Right kidney (tissue), 9 donors: Measurements from ENCODE around the gene POR.
"Not testable (repeated sequence)": the region's sequence is repeated elsewhere in the genome, so short reads cannot be mapped to it uniquely, and the experiment has no call there.

Experiments used
- DNase-seq: peaks from one replicate; pipeline ENCODE4 v3.0.0-alpha.2; 2016
- long read RNA-seq, 8 donors: transcript quantifications; one replicate each; lab custom pipeline, GENCODE V29; 2026

The POR gene
- long read RNA-seq, donor 1, transcript POR-218 (16 exons, 2,522 nt) = major isoform, 8 of 59 reads
- long read RNA-seq, donor 1, partial matches to known transcripts = 23 of 59 reads
- long read RNA-seq, donor 1, other reads (novel, unspliced or antisense) = 27 of 59 reads
- long read RNA-seq, donor 2, partial matches to known transcripts = 5 of 7 reads
- long read RNA-seq, donor 2, other reads (novel, unspliced or antisense) = 0 of 7 reads
- long read RNA-seq, donor 3, partial matches to known transcripts = 0 of 11 reads
- long read RNA-seq, donor 3, other reads (novel, unspliced or antisense) = 11 of 11 reads
- long read RNA-seq, donor 4, partial matches to known transcripts = 0 of 8 reads
- long read RNA-seq, donor 4, other reads (novel, unspliced or antisense) = 0 of 8 reads
- long read RNA-seq, donor 5, transcript POR-218 (16 exons, 2,522 nt) = major isoform, 5 of 6 reads
- long read RNA-seq, donor 5, partial matches to known transcripts = 0 of 6 reads
- long read RNA-seq, donor 5, other reads (novel, unspliced or antisense) = 0 of 6 reads
- long read RNA-seq, donor 6, transcript POR-218 (16 exons, 2,522 nt) = major isoform, 5 of 25 reads
- long read RNA-seq, donor 6, partial matches to known transcripts = 17 of 25 reads
- long read RNA-seq, donor 6, other reads (novel, unspliced or antisense) = 0 of 25 reads
- long read RNA-seq, donor 7, transcript POR-218 (16 exons, 2,522 nt) = major isoform, 7 of 77 reads
- long read RNA-seq, donor 7, partial matches to known transcripts = 28 of 77 reads
- long read RNA-seq, donor 7, other reads (novel, unspliced or antisense) = 37 of 77 reads
- long read RNA-seq, donor 8, partial matches to known transcripts = 16 of 39 reads
- long read RNA-seq, donor 8, other reads (novel, unspliced or antisense) = 20 of 39 reads

DNA sequence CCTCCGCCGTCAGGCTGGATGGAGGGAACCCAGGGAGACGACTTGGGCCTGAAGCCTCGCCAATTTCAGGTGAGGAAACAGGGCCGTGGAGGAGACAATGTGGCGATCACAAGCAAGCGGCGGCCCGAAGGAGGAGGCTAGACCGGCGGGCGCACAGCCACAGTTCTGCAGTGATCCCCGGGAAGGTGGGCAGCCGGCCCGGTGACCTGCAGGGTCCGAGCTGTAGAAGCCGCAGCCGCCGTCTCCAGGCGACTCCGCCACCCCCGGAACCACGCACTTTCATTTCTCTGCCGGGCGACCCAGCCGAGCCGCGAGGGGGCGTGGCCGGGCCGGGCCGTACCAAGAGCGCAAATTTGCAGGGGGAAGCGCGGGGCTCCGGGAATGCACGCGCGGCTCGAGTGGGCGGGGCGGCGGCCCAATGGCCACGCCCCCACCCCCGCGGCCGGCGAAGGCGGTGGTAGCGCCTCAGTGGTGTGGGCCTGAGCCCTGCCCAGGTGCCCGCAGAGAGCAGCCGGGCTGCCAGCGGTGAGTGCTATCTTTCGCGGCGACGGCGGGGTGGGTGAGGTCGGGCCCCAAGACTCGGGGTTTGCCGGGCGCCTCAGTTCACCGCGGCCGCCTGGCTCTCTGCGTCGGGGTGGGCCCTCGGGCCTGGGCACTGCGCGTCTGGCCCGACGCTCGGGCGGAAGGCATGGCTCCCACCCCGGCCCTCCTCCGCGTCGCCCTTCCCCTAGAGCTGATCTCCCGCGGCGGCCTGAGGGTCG is at the start of gene POR:
POR (plus strand) TSS at position 501 of the 761 bp plus-strand sequence. CDS start 38,847 bp downstream, outside the sequence.
- peak; percentile 98 for DNase-seq

DNA sequence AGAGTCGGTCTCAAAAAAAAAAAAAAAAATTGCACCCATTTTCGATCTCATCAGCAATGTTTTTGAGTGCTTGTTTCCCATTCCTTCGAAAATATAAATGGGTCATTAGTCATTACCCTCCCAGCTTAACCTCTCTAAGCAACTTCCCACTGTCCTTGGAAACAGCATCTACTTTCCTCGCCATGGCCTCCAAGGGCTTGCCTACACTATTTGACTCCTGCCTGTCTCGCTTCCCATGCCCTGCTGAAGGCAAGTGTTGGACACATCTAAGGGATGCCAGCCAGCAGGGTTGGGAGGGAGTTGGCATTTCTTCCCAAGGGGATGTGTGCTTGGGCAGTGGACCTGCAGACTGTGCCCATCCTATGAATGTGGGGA is 48.9 kb upstream of the POR start:
- no peak for DNase-seq

DNA sequence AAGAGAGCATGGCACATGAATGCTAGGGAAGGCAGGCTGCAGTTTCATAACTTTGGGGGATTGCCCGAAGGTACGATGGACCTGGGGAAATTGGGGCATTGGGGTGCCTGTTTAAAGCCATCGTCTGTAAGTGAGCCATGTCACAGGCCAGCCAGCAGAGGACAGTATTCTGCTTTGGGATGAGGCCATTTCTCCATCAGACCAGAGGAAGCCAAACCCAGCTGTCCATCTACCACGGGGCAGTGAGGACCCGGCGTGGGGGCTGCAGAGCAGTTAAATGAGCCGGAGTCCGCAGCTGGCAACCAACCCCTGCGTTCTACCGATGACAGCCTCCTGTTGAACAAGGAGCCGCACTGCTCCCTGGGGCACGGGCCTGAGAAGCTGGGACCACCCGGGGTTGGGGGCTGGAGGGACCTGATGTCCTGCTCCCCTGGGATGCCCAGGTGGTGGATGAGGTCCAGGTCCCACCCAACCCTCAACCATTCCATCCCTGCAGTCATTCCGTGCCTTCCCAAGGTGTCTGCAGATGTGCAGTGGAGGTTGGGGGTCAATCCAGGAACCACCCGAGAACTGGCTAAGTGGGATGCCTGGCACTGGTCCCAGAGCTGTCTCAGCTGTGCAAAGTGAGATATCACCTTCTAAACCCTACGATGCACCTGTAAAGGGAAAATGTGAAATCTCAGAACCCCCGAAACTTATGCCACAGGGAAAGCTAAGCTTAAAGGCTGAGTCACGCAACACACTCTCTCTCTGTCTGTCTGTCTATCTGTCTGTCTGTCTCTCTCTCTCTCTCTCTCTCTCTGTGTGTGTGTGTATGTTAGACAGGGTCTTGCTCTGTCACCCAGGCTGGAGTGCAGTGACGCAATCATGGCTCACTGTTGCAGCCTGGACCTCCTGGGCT is 48.2 kb upstream of the POR start:
- peak; percentile 39 for DNase-seq

DNA sequence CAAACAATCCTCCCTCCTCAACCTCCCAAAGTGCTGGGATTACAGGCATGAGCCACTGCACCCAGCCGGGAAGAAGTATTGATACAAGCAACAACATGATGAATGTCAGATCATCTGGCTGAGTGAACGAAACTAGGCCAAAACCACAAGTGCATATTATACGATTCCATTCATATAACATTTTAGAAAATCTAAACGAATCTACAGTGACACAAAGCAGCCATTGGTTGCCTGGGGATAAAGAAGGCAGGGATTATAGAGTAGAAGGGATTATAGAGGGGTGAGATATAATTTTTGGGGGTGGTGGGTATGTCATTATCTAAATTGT is 47.6 kb upstream of the POR start:
- no peak for DNase-seq

DNA sequence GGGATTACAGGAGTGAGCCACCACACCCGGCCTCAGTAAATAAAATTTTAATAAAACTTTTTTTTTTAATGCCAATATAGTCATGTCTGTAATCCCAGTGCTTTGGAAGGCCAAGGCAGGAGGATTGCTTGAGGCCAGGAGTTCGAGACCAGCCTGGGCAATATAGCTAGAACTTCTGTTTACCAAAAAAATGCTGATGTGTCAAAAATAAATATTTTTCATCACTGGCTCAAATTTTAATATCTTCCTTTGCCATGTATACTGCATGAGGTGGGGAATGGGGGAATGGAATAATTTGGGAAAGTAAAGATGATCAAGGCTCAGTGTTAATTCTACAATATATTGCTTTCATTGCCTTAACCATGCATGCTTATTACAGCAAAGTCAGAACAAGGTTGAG is 46.8 kb upstream of the POR start:
- DNase-seq = no peak

DNA sequence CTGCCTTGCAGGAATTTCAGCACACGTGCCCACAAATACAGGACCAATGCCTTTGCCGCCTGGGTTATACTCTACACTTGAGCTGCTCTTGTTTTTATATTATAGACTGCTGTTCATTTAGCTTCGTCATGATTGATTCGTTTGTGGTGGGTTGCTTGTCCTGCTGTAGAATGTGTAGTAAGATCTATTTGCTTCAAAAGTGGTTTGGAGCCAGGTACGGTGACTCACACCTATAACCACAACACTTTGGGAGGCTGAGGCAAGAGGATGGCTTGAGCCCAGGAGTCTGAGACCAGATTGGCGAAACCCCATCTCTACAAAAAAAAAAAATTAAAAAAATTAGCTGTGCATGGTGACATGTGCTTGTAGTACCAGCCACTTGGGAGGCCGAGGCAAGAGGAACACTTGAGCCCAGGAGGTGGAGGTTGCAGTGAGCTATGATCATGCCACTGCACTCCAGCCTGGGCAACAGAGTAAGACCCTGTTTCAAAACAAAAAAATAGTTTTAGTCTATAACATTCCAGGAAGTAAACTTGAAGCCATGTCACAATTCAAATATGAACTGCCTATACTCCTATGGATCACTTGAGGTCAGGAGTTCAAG is 45.1 kb upstream of the POR start:
- DNase-seq = no peak

DNA sequence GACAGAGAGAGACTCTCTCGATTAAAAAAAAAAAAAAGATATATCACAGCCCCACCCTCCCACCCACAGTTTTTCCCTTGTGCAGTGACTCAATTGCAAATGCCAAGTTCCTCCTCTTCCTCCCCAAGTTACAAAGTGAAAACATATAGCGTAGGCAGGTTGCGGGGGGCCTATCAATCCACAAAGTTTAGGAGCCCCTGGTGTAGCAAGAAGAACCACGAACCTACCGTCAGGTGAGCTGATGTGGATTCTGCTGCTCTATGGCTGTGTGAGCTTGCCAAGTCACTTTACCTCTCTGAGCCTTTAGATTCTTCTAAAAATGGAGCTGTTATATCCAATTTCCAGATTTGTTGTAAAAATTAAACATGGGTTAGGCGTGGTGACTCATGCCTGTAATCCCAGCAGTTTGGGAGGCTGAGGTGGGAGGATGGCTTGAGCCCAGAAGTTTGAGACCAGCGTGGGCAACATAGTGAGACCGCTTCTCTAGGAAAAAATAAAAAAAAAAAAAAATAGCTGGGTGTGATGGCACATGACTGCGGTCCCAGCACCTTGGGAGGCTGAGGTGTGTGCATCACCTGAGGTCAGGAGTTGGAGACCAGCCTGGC is 44.3 kb upstream of the POR start:
- DNase-seq = no peak

DNA sequence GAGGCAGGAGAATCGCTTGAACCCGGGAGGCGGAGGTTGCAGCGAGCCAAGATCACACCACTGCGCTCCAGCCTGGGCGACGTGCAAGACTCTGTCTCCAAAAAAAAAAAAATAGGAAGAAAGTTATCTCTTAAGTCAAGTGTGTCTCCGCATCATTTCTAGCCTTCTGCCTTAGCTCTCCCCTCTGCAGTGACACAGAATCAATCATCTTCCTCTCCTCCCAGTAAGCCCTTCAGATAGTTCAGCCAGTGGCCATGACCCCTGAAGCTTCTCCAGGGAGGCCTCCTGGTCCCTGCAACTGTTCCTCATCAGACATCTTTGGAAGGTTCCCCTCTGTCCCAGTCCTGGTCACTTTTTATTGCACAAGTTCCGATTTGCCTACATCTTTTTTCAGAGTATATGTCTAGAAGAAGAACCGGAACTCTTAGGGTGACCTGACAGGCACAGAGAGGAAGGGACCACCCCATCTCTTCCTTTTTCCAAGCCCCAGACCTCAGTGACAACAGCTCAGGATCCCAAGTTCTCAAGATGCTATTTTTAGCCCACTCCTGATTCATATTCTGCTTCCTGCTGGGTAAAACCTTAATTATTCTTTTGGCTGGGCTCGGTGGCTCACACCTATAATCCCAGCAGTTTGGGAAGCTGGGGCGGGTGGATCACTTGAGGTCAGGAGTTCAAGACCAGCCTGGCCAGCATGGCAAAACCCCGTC is 42.7 kb upstream of the POR start:
- DNase-seq = no peak

DNA sequence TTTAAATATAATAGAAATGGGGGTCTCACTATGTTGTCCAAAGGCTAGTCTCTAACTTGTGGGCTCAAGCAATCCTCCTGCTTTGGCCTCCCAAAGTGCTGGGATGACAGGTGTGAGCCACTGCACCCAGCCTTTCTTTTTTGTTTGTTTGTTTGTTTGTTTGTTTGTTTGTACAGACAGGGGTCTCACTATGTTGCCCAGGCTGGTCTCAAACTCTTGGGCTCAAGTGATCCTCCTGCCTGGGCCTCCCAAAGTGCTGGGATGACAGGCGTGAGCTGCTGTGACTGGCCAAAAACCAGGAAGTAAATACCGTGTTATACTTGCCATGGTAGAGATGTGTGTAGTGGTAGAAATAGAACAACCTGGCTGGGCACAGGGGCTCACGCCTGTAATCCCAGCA is 40.8 kb upstream of the POR start:
- DNase-seq = not testable (repeated sequence)

DNA sequence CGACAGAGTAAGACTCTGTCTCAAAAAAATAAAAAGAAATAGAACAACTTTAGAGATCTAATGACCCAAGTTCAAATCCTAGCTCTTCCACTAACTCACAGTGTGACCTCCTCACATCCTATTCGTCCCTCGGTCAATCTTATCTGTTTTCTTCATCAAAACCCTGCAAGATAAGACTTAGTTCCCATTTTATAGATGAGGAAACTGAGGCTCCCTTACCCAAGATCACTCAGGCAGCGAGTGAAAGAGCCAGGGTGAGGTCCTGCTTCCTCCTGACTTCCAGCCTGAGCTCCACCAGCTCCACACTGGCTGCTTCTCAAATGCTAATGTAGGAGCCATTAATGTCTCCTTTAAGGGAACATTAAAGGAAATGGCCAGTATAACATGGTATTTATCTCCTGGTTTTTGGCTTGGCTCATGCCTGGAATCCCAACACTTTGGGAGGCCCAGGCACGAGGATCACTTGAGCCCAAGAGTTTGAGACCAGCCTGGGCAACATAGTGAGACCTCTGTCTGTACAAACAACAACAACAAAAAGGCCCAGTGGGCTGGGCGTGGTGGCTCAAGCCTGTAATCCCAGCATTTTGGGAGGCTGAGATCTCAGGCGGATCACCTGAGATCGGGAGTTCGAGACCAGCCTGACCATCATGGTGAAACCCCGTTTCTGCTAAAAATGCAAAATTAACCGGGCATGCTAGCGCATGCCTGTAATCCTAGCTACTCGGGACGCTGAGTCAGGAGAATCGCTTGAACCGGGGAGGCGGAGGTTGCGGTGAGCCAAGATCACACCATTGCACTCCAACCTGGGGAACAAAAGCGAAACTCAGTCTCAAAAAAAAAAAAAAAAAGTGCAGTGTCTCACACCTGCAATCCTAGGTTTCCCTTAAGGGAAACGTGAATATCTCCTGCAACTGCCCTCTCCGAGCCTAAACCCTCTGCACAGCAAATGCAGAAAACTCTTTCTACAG is 39.6 kb upstream of the POR start:
- DNase-seq = no peak

DNA sequence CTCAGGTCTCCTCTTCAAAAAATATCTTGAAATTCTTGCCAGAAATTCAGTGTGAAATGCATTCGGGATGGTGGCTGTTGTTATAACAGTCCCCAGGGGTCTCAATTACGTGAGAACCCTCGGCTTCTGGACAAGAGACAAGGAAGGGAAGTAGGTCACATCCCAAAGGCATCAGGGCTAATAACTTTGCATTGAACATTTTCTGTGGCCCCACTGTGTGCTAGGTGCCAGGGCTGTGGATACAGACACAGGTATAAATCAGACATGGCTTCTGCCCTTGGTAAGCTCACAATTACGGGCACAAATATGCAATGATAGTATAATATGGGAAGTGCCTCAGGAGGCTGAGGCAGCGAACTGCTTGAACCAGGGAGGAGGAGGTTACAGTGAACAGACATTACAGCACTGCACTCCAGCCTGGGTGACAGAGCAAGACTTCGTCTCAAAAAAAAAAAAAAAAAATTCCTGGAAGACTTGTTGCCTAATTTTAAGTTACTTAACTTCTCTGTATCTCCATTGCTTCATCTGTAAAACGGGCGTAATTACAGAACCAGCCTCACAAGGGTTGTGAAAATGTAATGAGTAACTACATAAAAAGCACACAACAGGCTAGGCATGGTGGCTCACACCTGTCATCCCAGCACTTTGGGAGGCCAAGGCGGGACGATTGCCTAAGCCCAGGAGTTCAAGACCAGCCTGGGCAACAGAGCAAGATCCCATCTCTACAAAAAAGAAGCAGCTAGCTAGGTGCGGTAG is 38.7 kb upstream of the POR start:
- DNase-seq = no peak

DNA sequence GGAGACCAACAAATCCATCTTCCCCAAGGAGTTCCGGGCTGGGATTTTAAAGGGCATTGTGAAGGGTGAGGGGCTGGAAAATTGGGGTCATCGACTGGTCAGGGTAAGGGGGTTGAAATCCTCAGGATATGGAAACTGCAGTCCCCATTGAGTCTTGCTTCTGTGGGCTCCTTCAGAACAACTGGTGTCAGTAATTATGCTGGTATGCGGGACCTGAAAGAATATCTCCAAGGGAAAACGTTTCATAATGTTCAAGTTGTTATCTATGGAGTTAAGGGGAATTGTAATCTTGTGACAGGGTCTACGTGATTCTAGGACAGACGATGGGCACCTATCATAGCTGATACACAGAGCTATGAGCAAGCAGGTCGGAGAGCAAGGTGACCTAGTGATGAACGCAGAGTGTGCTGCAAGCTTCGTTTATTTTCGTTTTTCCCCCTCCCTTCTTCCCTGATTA is 36.6 kb upstream of the POR start:
- peak; percentile 66 for DNase-seq

DNA sequence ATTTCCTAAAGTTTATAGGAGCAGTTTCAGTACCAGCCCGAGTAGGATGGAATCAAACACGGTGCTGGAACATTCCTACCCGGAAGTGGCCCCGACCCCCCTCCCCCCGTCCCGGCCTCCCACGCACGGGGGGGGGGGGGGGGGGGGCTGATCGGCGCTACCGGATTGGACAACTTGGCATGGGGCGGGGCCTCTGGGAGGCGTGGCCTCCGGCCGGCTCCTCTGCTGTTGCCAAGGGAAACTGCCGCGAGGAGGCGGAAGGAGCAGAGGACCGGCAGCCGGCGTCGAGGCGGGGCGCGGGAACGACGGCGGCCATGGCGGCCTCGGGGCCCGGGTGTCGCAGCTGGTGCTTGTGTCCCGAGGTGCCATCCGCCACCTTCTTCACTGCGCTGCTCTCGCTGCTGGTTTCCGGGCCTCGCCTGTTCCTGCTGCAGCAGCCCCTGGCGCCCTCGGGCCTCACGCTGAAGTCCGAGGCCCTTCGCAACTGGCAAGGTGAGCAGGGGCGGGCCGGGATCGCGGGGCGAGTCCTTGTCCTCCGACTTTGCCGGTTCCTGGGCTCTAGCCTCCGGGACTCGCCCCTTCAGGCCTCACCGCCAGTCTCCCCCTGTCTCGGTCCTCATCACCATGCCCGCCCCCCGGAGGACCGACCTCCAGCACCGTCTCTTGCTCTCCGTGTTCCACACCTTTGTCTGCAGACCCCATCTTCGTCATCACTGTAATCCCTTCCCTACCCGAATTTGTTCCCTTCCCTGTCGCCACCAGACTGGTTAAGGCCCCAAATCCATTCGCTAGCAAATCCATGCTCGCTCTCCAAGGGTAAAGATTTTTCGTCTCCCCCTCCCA is 36.0 kb upstream of the POR start, which contains the start of gene RHBDD2:
RHBDD2 (plus strand) TSS at position 266 of the 843 bp plus-strand sequence; CDS start at position 315, 49 bp downstream.
- peak; percentile 89 for DNase-seq

DNA sequence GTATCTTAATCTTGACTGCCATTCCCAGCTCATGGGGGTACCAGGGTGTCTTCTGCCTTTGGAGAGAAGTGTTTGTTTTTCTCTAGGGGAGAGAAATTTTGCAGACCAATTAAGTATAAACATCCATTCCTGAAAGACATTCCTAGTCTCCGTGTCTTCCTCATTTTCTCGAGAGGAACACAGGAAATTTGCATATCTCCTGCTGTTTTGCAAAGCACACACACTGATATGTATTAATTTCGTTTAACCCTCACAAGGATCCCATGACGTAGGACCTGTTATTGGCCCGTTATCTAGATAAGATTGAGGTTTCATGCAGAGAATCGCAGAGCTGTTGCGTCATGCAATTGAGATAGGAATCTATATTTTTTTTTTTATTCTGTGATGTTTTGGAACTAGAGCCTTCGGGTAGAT is 35.2 kb upstream of the POR start:
- no peak for DNase-seq

DNA sequence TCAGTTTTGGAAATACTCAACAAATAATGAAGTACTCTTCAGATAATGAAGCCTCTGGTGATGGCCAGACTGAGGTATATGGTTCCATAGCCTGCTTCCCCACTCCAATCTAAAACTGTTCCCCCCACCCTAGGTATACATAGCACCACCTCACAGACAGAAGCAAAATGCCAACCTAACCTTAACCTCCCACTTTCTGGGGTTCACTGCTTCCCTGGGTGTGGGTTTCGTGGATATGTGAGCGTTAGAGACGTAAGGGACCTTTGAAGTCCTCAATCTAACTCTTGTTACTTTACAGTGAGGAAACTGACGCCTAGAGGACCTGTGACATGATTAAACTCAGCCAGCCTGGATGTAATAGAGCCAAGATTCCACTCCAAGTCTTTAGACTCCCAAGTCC is 34.7 kb upstream of the POR start:
- no peak for DNase-seq

DNA sequence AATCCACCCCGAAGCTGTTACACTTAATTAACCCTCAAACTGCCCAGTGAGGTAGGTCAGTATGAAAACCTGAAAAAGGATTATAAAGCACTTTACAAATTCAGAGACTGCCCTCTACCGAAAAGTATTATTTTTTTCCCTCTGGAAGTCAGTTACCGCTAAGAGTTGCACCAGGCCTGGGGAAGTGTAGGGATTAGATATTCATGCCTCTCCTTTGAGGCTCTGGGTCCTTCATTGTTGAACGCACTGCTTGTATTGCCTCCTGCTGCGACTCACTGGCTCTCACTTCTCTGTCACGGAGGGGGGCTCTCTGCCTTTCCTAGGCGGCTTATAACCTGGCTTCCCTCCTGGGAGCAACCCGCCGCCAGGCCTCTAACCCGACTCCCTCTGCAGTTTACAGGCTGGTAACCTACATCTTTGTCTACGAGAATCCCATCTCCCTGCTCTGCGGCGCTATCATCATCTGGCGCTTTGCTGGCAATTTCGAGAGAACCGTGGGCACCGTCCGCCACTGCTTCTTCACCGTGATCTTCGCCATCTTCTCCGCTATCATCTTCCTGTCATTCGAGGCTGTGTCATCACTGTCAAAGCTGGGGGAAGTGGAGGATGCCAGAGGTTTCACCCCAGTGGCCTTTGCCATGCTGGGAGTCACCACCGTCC is 33.4 kb upstream of the POR start:
- no peak for DNase-seq
